DMS79 treated with DMSO at 0.1 percent for 48 hours (cell line): ENCODE data around the gene WDR70.
"Not testable (repeated sequence)": the region's sequence is repeated elsewhere in the genome, so short reads cannot be mapped to it uniquely, and the experiment has no call there.

Experiments
- DNase-seq: peaks from one replicate; lab custom pipeline; 2025; lab: John Stamatoyannopoulos, UW

WDR70 gene

DNA sequence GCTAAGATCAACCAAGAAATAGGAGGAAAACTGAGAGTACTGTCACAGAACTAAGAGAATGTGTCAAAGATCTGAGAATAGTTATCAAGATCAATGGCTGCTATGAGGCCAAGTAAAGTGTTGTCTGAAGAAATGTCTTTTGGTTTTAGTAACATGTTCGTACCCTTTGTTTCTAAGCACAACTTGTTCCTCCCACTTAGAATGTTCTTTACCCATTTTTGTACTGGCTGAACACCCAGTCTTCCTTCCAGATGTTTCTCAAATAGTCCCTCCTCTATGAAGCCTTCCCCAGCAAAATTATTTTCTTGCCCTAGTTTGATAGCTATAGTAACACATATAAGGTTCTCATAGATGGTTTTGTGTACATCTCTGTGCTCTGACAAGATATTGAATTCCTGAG, 191.5 kb downstream of the WDR70 start:
- DNase-seq, result no peak

DNA sequence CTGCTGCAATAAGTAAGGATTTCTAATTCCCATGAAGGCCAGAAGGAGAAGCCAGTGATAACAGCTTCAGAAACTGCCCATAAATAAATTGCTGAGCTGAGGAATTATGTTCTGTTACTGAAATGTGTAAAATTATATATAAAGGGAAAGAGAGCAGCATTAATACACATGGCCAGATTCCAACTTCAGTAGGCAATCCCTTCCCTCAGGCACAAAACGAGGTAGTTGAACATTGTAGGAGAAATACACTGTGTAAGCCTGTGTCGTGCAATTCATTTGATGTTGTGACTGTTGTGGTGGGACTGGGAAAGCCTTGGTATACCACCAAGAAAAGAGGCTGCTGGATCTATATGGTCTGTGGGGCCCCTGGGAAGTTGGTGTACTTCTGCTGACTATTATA, 192.9 kb downstream of the WDR70 start:
- DNase-seq, result no peak

DNA sequence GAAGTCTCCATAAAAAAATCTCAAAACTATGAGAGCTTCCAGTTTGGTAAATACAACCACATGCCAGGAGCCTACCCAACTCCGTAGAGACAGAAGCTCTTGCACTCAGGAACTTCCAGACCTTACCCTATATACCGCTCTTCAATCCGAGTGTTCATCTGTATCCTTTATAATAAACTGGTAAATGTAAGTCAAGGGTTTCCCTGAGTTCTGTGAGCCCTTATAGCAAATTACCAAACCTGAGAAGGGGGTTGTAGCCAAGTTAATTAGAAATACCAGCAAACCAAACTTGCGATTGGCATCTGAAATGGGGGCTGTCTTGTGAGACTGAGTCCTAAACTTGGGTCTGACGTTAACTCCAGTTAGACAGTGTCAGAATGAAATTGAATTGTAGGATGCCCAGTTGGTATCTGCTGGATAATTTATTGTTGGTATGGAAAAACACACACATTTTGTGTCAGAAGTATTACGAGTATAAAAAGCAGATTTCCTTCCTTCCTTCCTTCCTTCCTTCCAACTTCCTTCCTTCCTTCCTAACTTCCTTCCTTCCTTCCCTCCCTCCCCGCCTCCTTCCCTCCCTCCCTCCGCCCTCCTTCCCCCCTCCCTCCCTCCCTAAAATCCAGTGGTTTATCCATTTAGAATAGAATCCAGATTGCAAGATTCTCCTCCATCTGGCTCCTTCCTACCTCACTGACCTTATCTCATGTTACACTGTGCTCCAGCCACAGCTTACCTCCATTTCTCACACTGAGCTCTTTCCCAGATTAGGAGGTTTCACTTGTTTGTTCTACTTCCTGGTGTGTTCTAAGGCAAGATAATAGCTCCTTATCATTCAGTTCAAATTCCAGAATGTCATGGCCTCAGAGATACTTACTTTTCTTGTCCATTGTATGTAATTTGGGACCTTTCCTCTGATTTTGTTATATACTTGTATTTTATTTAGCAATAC, 196.7 kb downstream of the WDR70 start:
- DNase-seq, result no peak

DNA sequence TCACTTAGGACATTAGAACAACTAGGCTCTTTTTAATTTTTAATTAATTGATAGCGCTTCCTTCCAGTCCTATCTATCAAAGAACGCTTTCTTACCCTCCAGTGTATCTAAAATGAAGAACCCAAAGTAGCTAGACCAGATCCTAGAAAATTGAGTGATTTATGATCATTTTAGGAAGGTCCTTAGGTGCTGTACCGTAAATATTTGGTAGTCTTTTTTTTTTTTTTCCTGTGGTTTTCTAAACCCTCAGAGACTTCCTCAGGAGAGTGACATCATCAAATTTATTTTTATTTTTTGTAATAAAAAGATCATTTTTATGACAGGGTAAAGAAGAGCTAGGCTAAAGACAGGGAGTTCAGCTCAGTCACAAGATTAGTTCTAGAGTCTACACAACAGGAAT, 197.4 kb downstream of the WDR70 start:
- no peak for DNase-seq

DNA sequence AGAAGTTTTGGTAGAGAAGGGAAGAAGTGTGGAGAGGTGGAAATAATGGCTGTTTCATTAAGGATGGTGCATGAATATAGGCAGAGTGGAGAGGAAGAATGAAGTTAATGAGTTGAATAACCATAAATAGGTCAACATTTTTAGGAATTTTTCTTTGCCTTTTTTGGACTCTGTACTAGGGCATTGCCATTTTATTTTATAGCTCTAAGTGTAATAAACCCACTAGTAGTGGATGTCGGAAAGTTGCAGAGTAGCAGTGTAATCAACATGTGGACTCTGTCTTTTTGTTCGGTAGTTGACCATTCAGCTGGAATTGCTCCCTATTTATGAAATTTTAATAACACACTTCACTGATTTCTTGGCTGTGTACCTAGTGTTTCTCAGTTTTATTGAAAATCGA, 199.1 kb downstream of the WDR70 start:
- DNase-seq, result no peak

DNA sequence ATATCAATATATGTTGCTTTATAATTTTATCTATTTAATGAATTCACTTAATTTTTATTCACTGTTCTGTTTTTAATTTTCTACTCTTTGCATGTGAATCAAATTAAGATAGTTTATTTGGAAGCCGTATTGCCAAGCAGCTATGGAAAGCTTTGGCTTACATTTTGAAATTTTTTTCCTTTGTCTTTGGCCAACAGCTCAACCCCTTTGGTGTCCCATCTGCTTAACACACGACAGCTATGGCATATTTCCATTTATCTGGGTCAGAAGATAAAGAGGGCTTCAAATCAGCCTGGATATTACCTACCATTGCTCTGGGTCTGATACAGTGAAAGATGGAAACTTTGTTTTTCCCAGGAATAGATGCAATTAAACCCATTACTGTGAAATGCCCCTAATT, 201.0 kb downstream of the WDR70 start:
- no peak for DNase-seq

DNA sequence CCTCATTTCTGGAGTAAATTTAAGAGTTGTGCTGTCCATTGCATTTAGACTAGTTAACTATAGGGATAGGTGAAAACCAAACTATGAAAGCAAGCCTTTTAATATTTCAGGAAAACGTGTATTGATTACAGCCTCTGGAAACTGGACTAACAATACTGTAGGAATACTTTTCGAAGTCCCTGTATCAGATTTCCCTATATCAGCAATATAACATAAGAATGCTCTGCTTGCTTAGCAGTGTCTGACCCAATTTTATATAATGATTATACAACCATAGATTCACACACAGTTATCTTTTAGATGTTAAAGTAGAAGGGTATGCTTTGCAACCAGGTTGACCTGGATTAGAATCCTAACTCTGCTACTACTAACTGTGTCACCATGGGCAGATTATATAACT, 203.1 kb downstream of the WDR70 start:
- DNase-seq, result no peak

DNA sequence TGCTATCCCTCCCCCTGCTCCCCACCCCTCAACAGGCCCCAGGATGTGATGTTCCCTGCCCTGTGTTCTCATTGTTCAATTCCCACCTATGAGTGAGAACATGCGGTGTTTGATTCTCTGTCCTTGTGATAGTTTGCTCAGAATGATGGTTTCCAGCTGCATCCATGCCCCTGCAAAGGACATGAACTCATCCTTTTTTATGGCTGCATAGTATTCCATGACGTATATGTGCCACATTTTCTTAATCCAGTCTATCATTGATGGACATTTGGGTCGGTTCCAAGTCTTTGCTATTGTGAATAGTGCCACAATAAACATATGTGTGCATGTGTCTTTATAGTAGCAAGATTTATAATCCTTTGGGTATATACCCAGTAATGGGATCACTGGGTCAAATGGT, 214.2 kb downstream of the WDR70 start:
- DNase-seq, result not testable (repeated sequence)

DNA sequence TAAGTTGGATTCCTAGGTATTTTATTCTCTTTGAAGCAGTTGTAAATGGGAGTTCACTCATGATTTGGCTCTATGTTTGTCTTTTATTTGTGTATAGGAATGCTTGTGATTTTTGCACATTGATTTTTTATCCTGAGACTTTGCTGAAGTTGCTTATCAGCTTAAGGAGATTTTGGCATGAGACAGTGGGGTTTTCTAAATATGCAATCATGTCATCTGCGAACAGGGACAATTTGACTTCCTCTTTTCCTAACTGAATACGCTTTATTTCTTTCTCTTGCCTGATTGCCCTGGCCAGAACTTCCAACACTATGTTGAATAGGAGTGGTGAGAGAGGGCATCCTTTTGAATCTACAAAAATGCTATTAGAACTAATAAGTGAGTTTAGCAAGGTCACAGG, 215.7 kb downstream of the WDR70 start:
- not testable (repeated sequence) for DNase-seq

DNA sequence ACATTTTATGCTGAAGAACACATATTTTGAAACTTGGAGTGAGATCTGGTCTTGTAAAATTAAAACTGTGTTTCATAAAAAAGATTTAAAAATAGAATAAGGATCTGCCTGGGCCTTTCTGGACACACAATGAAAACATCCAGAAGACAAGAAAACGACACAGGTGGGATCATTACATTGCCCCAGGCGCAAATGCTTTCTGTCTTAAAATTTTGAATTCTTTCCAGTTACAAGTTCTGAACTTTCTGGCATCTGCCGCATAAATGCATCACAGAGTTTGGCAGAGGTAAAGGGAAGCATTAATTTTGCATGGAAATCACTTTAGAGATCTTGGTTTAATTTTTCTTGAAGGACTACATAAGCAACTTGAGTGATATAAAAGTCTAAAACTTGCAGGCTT, 219.6 kb downstream of the WDR70 start:
- DNase-seq, result no peak

DNA sequence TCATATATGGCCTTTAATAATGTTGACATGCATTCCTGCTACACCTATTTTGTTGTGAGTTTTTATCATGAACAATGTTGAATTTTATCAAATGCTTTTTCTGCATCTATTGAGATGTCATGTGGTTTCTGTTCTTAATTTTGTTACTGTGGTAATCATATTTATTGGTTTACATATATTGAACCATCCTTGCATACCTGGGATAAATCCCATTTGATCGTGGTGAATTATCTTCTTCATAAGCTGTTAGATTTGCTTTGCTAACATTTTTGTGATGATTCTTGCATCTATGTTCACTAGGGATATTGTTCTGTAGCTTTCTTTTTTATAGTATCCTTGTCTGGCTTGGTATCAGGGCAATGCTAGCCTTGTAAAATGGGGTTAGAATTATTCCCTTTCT, 222.0 kb downstream of the WDR70 start:
- no peak for DNase-seq

DNA sequence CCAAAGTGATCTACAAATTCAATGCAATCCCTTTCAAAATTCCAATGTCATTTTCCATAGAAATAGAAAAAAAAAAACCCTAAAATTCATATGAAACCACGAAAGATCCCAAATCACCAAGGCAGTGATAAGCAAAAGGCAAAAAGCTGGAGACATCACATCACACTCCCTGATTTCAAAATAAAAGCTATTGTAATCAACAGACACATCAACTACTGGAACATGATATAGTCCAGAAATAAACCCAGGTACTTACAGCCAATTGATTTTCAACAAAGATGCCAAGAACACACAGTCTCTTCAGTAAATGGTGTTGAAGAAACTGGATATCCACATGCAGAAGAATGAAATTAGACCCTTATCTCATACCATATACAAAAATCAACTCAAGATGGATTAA, 224.0 kb downstream of the WDR70 start:
- no peak for DNase-seq

DNA sequence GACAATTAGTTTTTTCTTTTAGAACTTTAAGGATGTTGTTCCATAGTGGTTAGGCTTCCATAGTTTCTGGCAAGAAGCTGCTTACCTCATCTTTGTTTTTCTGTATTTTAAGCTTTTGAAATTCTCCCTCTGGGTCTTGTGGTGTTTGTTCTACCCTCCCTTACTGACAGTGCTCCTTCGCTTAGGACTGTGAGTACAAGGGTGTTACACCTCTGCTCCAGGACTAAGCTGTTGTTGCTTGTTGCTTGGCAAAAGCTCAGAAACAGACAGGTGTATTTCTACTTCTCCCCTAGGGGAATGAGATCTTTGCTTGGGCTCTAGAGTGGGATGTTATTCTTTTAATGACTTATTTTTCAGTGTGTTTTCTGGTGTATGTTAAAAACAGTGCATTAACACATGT, 225.2 kb downstream of the WDR70 start:
- DNase-seq, result no peak

DNA sequence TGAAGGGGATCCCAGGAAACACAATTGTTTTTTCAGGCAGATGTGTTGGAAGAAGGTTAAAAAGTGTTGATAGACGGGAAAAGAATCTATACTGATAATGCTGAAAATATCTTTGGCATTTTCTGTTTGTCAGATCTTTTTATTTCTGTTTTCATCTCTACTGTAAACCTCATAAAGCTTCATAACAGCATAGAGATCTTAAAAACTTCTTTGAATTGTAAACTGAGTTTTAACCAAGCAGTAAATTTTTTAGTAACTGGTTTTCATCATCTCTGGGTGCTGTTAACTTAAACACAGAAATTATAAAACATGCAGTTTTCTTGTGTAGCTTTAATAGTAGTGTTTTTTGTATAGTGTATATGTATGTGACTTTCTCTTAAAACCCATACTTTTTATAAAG, 227.0 kb downstream of the WDR70 start:
- DNase-seq, result no peak

DNA sequence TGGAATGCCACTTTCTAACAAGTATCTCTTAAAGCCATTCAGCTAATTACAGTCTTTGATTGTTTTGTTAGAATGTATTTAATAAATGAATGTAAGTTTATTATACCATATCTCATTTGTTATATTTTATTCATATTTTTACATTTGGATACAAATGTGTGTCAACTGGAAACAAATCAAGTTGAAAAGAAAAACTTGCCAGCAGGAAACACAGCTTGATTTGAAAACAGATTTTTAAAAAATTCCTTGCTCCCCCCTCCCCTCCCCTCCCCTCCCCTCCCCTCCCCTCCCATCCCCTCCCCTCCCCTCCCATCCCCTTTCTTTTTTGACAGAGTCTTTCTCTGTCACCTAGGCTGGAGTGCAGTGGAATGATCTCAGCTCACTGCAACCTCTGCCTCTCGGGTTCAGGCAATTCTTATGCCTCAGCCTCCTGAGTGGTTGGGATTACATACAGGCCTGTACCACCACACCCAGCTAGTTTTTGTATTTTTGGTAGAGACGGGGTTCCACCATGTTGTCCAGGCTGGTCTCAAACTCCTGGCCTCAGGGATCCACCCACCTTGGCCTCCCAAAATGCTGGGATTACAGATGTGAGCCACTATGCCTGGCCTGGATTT, 227.6 kb downstream of the WDR70 start:
- no peak for DNase-seq

DNA sequence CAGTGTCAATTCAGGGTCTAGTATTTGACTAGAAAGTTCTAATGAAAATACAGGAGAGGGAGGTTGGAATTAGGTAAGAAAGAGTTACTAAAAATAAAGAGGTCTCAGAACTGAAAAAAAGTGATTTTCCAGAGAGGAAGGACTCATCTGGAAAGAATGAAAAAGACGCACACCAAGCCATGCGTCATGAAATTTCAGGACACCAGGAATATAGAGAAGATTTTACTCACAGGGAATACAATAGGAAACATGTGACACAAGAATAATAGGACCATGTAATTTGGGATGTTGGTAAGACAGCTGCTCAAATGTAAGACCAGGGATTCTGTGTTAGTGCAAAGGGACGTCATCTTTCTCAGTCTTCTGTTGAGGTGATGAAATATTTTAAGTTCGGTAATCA, 236.1 kb downstream of the WDR70 start:
- DNase-seq, result no peak

DNA sequence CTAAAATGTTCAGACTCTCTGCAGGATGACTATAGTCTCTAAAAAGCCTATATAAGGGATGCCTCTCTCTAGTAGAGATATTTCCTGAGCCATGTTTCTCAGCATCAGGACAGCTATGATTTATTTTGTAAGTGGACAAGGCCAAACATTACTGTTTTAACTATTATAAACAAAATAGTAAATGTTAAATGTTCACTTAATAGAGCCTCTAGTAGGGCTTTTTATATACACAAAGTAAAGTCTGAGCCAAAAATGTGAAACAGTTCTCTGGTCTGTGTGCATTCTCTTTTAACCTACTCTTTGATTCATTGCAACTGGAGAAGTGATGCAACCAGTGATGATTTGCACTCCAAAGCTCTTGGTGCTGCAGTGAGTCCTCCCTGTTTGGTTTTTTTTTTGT, 240.2 kb downstream of the WDR70 start:
- DNase-seq, result no peak

DNA sequence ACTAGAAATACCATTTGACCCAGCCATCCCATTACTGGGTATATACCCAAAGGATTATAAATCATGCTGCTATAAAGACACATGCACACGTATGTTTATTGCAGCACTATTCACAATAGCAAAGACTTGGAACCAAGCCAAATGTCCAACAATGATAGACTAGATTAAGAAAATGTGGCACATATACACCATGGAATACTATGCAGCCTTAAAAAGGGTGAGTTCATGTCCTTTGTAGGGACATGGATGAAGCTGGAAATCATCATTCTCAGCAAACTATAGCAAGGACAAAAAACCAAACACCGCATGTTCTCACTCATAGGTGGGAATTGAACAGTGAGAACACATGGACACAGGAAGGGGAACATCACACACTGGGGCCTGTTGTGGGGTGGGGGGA, 243.2 kb downstream of the WDR70 start:
- DNase-seq, result not testable (repeated sequence)

DNA sequence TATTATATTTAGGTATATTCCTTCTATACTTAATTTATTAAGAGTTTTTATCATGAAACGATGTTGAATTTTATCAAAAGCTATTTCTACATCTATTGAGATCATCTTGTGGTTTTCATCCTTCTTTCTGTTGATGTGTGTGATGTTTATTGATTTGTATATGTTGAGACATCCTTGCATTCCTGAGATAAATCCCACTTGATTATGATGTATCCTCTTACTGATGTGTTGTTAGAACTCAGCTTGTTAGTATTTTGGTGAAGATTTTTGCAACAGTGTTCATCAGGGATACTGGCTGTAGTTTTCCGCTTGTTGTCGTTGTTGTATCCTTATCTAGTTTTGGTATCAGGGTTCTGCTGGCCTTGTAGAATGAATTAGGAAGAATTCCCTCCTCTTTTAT, 247.1 kb downstream of the WDR70 start:
- DNase-seq, result no peak

DNA sequence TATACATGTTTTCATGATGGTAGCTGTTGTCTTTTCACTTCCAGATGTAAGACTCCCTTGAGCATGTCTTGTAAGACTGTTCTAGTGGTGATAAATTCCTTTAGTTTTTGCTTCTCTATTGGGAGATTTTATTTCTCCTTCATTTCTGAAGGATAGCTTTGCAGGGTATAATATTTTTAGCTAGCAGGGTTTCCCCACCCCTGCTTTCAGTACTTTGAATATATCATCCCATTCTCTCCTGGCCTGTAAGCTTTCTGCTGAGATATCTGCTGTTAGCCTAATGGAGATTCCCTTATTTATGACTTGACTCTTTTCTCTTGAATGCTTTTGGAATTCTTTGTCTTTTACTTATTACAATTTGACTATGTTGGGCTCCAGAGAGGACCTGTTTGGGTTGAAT, 249.8 kb downstream of the WDR70 start:
- DNase-seq, result no peak

DNA sequence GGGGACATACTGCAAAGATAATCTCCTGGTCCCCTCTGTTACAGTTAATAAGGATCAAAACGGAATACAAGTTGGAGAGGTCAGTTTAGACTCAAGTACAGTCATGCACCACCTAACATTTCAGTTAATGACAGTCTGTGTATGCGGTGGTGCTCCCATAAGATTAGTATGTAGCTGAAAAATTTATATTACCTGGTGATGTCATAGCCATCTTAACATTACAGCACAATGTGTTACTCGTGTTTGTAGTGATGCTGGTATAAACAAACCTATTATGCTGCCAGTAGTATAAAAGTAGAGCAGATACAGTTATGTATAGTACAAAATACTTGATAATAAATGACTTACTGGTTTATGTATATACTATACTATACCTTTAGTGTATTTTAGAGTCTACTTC, 252.8 kb downstream of the WDR70 start:
- DNase-seq, result no peak

DNA sequence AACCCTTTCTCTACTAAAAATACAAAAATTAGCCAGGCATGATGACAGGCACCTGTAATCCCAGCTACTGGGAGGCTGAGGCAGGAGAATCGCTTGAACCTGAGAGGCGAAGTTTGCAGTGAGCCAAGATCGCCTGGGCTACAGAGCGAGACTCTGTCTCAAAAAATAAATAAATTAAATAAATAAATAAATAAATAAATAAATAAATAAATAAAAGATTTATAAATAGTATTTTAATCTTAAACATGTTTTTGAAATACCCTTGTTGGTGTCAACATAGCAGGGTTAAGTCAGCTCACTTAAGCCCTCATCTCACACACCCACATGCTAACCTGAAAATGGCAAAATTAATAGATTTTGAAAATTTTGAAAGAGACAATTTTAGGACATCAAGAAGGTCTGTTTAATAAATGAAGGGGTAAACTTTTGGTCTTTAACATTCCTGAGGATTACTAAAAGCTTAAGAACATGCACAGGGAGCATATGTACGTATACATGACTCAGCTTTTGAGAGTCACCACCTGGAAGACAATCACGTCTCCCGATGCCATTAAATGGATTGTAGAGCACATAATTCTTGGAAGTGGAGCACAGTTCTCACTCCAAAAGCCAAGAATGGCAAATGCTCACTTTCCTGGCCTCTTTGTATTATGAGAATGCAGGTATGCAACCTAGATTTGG, 258.2 kb downstream of the WDR70 start:
- no peak for DNase-seq

DNA sequence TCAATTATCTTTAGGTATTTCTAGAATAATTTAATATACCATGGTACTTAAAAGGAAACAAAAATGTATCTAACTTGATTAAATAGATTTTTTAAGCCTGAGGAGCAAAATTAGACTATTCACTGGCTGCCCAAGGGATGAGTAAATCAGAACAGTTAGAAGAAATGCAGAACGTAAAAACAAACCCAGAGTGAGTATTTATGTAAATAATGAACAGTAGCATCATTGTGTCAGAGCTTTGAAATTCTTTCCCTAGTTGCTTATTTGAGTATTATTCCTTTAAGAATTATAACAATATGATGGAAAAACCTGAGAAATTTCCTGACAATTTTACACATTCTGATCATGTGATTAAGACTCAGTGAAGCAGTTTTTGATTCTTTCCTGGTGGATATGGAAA, 259.8 kb downstream of the WDR70 start:
- no peak for DNase-seq
